Fibroblast of mammary gland (primary cell): ENCODE measurements around the gene TCOF1.

Experiments used
- DNase-seq: peaks from one replicate; pipeline ENCODE4 v3.0.0-alpha.2; 2010; ENCODE audit warnings: low read depth
- H3K4me3 ChIP-seq: 2 replicates; pipeline ENCODE4 v1.5.1; 2011; ENCODE audit warnings: low read depth, mild to moderate bottlenecking, low read length, moderate library complexity; ENCODE audit not compliant: control insufficient read depth
- TF ChIP-seq, protein P1 (sequence below): conservative IDR thresholded peaks from 2 replicates; pipeline ENCODE4 v1.5.1; 2011; ENCODE audit warnings: low read depth, low read length, inconsistent platforms; ENCODE audit not compliant: control insufficient read depth, insufficient read depth

Gene TCOF1

DNA sequence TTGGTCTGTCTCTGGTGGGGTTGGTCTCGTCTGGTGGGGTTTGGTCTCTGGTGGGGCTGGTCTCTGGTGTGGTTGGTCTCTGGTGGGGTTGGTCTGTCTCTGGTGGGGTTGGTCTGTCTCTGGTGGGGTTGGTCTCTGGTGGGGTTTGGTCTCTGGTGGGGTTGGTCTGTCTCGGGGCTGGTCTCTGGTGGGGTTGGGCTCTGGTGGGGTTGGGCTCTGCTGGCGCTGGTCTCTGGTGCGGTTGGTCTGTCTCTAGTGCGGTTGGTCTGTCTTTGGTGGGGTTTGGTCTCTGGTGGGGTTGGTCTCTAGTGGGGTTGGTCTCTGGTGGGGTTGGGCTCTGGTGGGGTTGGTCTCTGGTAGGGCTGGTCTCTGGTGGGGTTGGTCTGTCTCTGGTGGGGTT, 71.5 kb downstream of the TCOF1 start:
- DNase-seq: no peak
- TF ChIP-seq, protein P1, sequence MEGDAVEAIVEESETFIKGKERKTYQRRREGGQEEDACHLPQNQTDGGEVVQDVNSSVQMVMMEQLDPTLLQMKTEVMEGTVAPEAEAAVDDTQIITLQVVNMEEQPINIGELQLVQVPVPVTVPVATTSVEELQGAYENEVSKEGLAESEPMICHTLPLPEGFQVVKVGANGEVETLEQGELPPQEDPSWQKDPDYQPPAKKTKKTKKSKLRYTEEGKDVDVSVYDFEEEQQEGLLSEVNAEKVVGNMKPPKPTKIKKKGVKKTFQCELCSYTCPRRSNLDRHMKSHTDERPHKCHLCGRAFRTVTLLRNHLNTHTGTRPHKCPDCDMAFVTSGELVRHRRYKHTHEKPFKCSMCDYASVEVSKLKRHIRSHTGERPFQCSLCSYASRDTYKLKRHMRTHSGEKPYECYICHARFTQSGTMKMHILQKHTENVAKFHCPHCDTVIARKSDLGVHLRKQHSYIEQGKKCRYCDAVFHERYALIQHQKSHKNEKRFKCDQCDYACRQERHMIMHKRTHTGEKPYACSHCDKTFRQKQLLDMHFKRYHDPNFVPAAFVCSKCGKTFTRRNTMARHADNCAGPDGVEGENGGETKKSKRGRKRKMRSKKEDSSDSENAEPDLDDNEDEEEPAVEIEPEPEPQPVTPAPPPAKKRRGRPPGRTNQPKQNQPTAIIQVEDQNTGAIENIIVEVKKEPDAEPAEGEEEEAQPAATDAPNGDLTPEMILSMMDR: no peak
- H3K4me3 ChIP-seq: no peak overlapping the region

DNA sequence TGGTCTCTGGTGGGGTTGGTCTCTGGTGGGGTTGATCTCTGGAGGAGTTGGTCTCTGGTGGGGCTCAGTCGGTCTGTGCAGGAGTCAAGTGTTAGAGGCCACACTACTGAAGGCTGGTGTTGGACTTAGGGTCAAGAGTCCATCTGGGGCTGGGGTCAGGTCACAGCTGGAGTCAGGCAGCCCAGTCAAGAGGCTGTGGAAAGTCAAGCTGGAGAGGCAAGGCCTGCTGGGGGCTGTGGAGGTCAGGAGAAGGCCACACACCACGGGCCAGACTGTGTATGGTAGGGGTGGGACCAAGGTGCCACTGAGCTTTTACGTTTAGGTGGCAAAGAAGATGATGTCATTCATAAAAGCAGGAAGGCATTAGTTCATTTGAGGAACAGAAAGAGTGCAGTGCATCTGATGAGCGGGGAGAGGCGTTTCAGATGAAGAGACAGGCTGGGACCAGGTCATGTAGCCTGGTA, 71.9 kb downstream of the TCOF1 start:
- no peak overlapping the region for H3K4me3 ChIP-seq
- DNase-seq: no peak
- TF ChIP-seq, protein P1: no peak

DNA sequence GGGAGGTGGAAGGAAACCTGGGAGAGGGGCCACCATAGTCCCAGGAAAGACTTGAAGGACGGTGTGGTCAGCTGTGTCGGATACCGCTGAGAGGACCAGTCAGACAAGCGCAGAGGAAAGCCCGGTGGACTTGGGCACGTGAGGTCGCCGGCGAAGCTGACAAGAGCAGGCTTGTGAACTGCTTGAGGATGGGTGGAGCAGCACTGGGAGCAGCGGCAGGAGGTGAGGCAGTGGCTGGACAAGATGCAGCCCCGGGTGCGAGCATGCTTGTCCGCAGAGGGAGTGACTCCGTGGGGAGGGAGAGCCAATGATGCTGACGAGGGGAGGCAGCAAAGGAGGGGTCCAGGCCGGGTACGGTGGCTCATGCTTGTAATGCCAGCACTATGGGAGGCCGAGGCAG, 73.6 kb downstream of the TCOF1 start:
- DNase-seq: no peak
- no peak overlapping the region for H3K4me3 ChIP-seq
- TF ChIP-seq, protein P1: no peak

DNA sequence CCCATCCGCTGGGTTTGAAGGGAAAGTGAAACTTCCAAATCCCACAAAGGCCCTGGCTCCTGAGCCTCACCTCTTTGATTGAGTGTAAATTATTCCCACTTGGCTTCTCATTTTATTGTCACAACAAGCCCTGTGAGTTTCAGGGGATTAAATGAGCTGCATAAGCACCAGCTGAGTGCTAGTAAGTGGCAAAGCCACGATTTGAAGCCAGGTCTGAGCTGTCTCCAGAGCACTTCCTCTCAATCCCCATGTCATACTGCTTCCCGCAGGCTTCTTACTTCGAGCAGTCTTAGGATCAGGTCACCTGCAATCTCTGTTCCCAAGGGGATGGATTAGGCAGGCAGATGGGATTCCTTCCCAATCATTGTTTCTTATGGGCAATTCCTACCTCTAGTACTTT, 74.1 kb downstream of the TCOF1 start:
- TF ChIP-seq, protein P1: no peak
- H3K4me3 ChIP-seq: no peak overlapping the region
- DNase-seq: no peak

DNA sequence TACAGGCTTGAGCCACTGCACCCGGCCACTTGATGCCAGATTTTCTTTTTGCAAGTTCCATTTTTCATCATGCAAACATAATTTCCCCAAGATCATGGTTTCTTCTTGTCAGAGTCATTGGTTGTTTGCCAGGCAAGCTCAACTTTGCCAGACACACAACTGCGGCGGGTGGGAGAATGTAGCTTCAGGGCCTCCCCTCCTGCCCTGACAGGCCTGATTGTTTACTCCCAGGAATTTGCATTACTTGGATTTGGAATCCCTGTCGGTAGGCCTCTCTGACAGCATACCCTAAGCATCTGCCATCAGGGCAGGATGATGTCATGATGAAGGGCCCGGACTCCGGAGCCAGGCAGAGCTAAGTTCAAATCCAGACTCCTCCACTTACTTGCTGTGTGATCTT, 77.0 kb downstream of the TCOF1 start:
- DNase-seq: peak; percentile 73
- H3K4me3 ChIP-seq: no peak overlapping the region
- TF ChIP-seq, protein P1: no peak

DNA sequence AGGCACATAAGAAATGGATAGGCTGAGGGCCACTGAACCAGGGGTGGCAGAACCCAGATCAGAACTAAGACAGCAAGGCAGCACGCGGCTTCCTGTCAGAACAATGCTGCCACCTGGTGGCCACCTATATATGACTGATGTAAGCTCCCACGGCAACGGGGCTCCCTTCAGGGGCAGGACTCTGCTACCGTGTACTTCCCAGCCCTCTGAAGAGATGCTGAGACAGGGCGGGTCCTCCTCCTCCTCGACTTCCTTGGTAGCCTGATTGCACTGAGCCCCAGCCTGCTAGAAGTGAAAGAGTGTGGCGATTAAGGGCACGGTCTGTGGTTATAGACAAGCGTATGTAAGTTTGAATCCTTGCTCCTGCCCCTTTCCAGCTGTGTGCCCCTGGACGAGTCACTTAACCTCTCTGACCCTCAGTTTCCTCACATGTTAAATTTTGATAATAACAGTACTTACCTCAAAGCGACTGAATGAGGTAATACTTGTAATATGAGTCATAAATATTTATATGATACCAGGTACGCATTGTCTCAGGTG, 78.7 kb downstream of the TCOF1 start:
- H3K4me3 ChIP-seq: no peak overlapping the region
- DNase-seq: peak; percentile 86
- TF ChIP-seq, protein P1: peak; percentile 75
